Heart right ventricle (tissue), 16 donors: Measurements from ENCODE around the gene MS4A14. TPM values are rescaled to one million over a fixed set of nuclear protein-coding genes. Genes with fewer than 3 reads are reported as not detected.

Source experiments
- ATAC-seq, 8 donors: fragments of 200-7000 bp; cut with Tn5 transposase; one replicate each; pipeline ENCODE4 v1.9.1; 2020; ENCODE audit warnings: mild to moderate bottlenecking in 8 of 8, moderate library complexity in 8 of 8, moderate number of reproducible peaks in 1 of 8
- DNase-seq, 2 donors: peaks; one replicate each; pipeline ENCODE4 v3.0.0-alpha.2; 2020
- H3K27ac ChIP-seq, 10 donors: fragments of 200-600 bp; sonication (generic) in 2 of 10; one replicate each; pipeline versions ENCODE4 v1.5.0 to v1.8.0; 2020 to 2022; ENCODE audit warnings: mild to moderate bottlenecking in 3 of 10
- H3K27me3 ChIP-seq, 7 donors: fragments of 200-600 bp; one replicate each; pipeline ENCODE4 v1.8.0; 2021 to 2022; ENCODE audit warnings: mild to moderate bottlenecking in 2 of 7
- H3K36me3 ChIP-seq, 9 donors: fragments of 200-600 bp; sonication (generic) in 1 of 9; one replicate each; pipeline versions ENCODE4 v1.5.0 to v1.8.0; 2020 to 2022; ENCODE audit warnings: mild to moderate bottlenecking in 2 of 9
- H3K4me1 ChIP-seq, 9 donors: fragments of 200-600 bp; sonication (generic) in 1 of 9; one replicate each; pipeline versions ENCODE4 v1.5.0 to v1.8.0; 2020 to 2022; ENCODE audit warnings: mild to moderate bottlenecking in 4 of 9
- H3K4me3 ChIP-seq, 10 donors: fragments of 200-600 bp; sonication (generic) in 2 of 10; one replicate each; pipeline versions ENCODE4 v1.5.0 to v1.8.0; 2020 to 2022; ENCODE audit warnings: mild to moderate bottlenecking in 7 of 10, moderate library complexity in 2 of 10
- H3K9me3 ChIP-seq, 11 donors: fragments of 200-600 bp in 10 of 11; sonication (generic) in 2 of 11; one replicate each; pipeline versions ENCODE4 v1.5.0 to v1.8.0; 2013 to 2022; ENCODE audit warnings: mild to moderate bottlenecking in 2 of 11, control low read depth in 1 of 11, moderate library complexity in 1 of 11
- WGBS, 2 donors: extraction: QIAGEN DNeasy Blood & Tissue Kit; methylation state at CpG; one replicate each; pipeline ENCODE4 v1.1.7; 2013; ENCODE audit warnings: inconsistent platforms in 1 of 2; 5-methylcytosine and 5-hydroxymethylcytosine counted together
- intact Hi-C, 10 donors: fragments of 100-400 bp; cut with DNase I; formaldehyde crosslinking; loops; one replicate each; pipeline versions ENCODE4 v1.11.1 to v1.14.2; 2022
- polyA plus RNA-seq, 2 donors: library from polyadenylated mRNA; stranded (reverse); fragments of 200-250 nt; gene quantifications; one replicate each; pipeline ENCODE4 v1.2.3, GENCODE V29; 2013
- total RNA-seq, 10 donors: library from RNA; stranded (reverse); fragmentation: NEBNext Ultra II Directional in 3 of 10; extraction: Animal tissue kit (Norgen Biotek cat#: 25700) in 3 of 10; gene quantifications; one replicate each; pipeline versions ENCODE4 v1.2.1 to v1.2.4, GENCODE V29; 2021 to 2023
- TF ChIP-seq, protein P1 (sequence below), 9 donors: fragments of 200-600 bp; sonication (generic) in 2 of 9; IDR thresholded peaks; one replicate each; pipeline versions ENCODE4 v1.5.0 to v1.8.0; 2021 to 2022; ENCODE audit warnings: antibody characterized with exemption in 9 of 9, mild to moderate bottlenecking in 5 of 9, moderate library complexity in 1 of 9
- donor health status: Arrhythmogenic right ventricular cardiomyopathy.
- donor health status: ischemic (EF 13 %, LVEDD 7.1; RV severe dilation, severe dysfunction).
- donor health status: healthy with polysubstance abuse.
- donor health status: DM: no; HTN: yes; CAD: no.
- donor health status: DM: no; HTN: no; CAD: no.
- donor health status: ischemic (EF 25% LVEDD 6.9; RV normal size, moderate dysfunction).
- donor health status: ischemic (EF 25% LVEDD 5.7; RV mildly dilated, moderate dysfunction).
- donor health status: healthy.
- donor health status: DM: yes; HTN: yes; CAD: no.
- donor health status: Ischemic cardiomyopathy.
- donor health status: ischemic (EF 35%, LVEDD 5.7; RV mildly dilated, moderate dysfunction).
- donor health status: nonischemic (EF 11% LVEDD 7.7; RV severe dilation, severe dysfunction).
- donor health status: DM: yes; HTN: yes; CAD: no.
- donor health status: PGD.
- donor health status: ischemic (EF 29% LVEDD 5.4; RV normal size, mild dysfunction).
- donor health status: nonischemic (EF 23%, LVEDD 6.1; RV moderate dilation, normal function).

Gene MS4A14
- total and polyA plus RNA-seq, 12 donors = 0.11 to 2.6 (median 0.28) TPM; not detected in 2

DNA sequence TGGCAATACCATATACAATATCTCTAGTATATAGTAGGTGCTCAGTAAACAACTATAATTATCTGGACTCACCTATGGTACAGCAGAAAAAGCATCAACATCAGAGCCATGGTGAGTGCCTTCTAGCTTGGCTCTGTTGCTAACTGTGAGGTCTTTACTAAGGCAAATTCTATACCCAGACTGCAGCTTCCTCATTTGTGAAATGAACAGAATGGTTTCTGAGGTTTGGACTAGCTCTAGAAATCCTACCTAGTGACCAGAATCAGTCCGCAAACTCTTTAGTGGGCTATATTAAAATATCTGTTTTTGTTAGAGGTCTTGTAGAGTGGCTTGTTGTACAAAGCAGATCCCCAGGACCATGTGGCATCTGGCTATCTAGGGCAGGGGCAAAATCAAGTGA lies 63.1 kb downstream of the MS4A14 start:
- Histone ChIP-seq H3K27me3 (peaks cover 0 to 4% (median 0%) of the 10 kb centered on the region in 7 donors), H3K4me1 (no peaks in the 10 kb centered on the region), H3K27ac (no peak overlapping the region), H3K9me3 (no peaks in the 10 kb centered on the region), H3K36me3 (no peaks in the 10 kb centered on the region), H3K4me3 (no peak overlapping the region)
- ATAC-seq (no peak), DNase-seq (no peak)
- WGBS, 2 donors = 92 to 100% methylated on average over 1 of the region's 1 CpG
- intact Hi-C loops = no loop called here
- TF ChIP-seq, protein P1, sequence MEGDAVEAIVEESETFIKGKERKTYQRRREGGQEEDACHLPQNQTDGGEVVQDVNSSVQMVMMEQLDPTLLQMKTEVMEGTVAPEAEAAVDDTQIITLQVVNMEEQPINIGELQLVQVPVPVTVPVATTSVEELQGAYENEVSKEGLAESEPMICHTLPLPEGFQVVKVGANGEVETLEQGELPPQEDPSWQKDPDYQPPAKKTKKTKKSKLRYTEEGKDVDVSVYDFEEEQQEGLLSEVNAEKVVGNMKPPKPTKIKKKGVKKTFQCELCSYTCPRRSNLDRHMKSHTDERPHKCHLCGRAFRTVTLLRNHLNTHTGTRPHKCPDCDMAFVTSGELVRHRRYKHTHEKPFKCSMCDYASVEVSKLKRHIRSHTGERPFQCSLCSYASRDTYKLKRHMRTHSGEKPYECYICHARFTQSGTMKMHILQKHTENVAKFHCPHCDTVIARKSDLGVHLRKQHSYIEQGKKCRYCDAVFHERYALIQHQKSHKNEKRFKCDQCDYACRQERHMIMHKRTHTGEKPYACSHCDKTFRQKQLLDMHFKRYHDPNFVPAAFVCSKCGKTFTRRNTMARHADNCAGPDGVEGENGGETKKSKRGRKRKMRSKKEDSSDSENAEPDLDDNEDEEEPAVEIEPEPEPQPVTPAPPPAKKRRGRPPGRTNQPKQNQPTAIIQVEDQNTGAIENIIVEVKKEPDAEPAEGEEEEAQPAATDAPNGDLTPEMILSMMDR (IDR thresholded peaks at IDR 0.05) = no peak

Other genes with a start within 250 kb of the MS4A14 start
- gene MS4A6A, start 213.4 kb upstream of the MS4A14 start, total RNA-seq = 100 to 1,000 TPM in 1 of 10 donors, 10 to 100 TPM in 7, 1 to 10 TPM in 2; 7.9 to 168 (median 18.6) TPM
- 10 to 100 TPM; 21.5 to 25.6 TPM for gene MS4A6A, start 213.4 kb upstream of the MS4A14 start, polyA plus RNA-seq
- gene MS4A4E, start 153.3 kb upstream of the MS4A14 start, total RNA-seq = 1 to 10 TPM in 3 of 10 donors, under 1 TPM in 4, not detected in 3; 0.28 to 3.0 (median 0.82) TPM
- gene MS4A4E, start 153.3 kb upstream of the MS4A14 start, polyA plus RNA-seq = 1 to 10 TPM in 1 of 2 donors, under 1 TPM in 1; 0.26 to 1.6 TPM
- gene MS4A4A, start 115.8 kb upstream of the MS4A14 start, total RNA-seq = 10 to 100 TPM in 4 of 10 donors, 1 to 10 TPM in 6; 2.2 to 31.6 (median 6.9) TPM
- 1 to 10 TPM; 8.9 to 9.2 TPM for gene MS4A4A, start 115.8 kb upstream of the MS4A14 start, polyA plus RNA-seq
- gene MS4A6E, start 69.2 kb upstream of the MS4A14 start, total RNA-seq = under 1 TPM in 1 of 10 donors, not detected in 9; 0.62 TPM
- gene MS4A6E, start 69.2 kb upstream of the MS4A14 start, polyA plus RNA-seq = under 1 TPM in 1 of 2 donors, not detected in 1; 0.28 TPM
- 10 to 100 TPM in 5 of 10 donors, 1 to 10 TPM in 5; 3.6 to 23.9 (median 7.6) TPM for gene MS4A7, start 17.9 kb upstream of the MS4A14 start, total RNA-seq
- gene MS4A7, start 17.9 kb upstream of the MS4A14 start, polyA plus RNA-seq = 1 to 10 TPM; 2.3 to 6.7 TPM
- gene MS4A5, start 33.1 kb downstream of the MS4A14 start, total RNA-seq = not detected
- not detected for gene MS4A5, start 33.1 kb downstream of the MS4A14 start, polyA plus RNA-seq
- under 1 TPM in 3 of 10 donors, not detected in 7; 0.38 to 0.51 (median 0.42) TPM for gene MS4A1, start 59.4 kb downstream of the MS4A14 start, total RNA-seq
- gene MS4A1, start 59.4 kb downstream of the MS4A14 start, polyA plus RNA-seq = under 1 TPM in 1 of 2 donors, not detected in 1; 0.17 TPM
- under 1 TPM in 1 of 10 donors, not detected in 9; 0.36 TPM for gene MS4A12, start 96.3 kb downstream of the MS4A14 start, total RNA-seq
- not detected for gene MS4A12, start 96.3 kb downstream of the MS4A14 start, polyA plus RNA-seq
- not detected for gene MS4A13, start 118.9 kb downstream of the MS4A14 start, total RNA-seq
- not detected for gene MS4A13, start 118.9 kb downstream of the MS4A14 start, polyA plus RNA-seq